ENCODE data around the gene MST1R.

MST1R gene

GRCh38 chr3:49869525-49870126 lies 34.0 kb downstream of the MST1R start, which contains the start of gene CAMKV:
Gene CAMKV, minus strand, starts transcription at chr3:49869906. Its CDS starts 7,518 bp downstream, at chr3:49862388.
- Histone ChIP-seq H3K27me3 (ENCODE audit: insufficient read depth, low read depth, severe bottlenecking) (no peaks in the 10 kb centered on the region), H3K36me3 (no peaks in the 10 kb centered on the region), H3K27ac (peak within 1 kb of the TSS; percentile 58), H3K9me3 (ENCODE audit: severe bottlenecking) (no peaks in the 10 kb centered on the region), H3K4me3 (ENCODE audit: low read depth, low read length) (peak within 1 kb of the TSS; percentile 67)
- peak; percentile 63 for DNase-seq
- TF ChIP-seq, protein P1, sequence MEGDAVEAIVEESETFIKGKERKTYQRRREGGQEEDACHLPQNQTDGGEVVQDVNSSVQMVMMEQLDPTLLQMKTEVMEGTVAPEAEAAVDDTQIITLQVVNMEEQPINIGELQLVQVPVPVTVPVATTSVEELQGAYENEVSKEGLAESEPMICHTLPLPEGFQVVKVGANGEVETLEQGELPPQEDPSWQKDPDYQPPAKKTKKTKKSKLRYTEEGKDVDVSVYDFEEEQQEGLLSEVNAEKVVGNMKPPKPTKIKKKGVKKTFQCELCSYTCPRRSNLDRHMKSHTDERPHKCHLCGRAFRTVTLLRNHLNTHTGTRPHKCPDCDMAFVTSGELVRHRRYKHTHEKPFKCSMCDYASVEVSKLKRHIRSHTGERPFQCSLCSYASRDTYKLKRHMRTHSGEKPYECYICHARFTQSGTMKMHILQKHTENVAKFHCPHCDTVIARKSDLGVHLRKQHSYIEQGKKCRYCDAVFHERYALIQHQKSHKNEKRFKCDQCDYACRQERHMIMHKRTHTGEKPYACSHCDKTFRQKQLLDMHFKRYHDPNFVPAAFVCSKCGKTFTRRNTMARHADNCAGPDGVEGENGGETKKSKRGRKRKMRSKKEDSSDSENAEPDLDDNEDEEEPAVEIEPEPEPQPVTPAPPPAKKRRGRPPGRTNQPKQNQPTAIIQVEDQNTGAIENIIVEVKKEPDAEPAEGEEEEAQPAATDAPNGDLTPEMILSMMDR (IDR thresholded peaks at IDR 0.05; ENCODE audit: low read depth, low read length), result no peak

- Histone ChIP-seq H3K36me3 (no peaks in the 10 kb centered on the region), H3K27ac (no peak overlapping the region; the same call in 1 of the 2 replicates), H3K4me3 (ENCODE audit: low read depth, low read length) (peak overlapping the region; percentile 67), H3K9me3 (ENCODE audit: severe bottlenecking) (no peaks in the 10 kb centered on the region), H3K27me3 (ENCODE audit: insufficient read depth, low read depth, severe bottlenecking) (no peaks in the 10 kb centered on the region)
- DNase-seq, result peak; percentile 24
- TF ChIP-seq, protein P1 (IDR thresholded peaks at IDR 0.05; ENCODE audit: low read depth, low read length), result no peak
Measured at GRCh38 chr3:49868862-49869466, 34.7 kb downstream of the MST1R start.

DNA sequence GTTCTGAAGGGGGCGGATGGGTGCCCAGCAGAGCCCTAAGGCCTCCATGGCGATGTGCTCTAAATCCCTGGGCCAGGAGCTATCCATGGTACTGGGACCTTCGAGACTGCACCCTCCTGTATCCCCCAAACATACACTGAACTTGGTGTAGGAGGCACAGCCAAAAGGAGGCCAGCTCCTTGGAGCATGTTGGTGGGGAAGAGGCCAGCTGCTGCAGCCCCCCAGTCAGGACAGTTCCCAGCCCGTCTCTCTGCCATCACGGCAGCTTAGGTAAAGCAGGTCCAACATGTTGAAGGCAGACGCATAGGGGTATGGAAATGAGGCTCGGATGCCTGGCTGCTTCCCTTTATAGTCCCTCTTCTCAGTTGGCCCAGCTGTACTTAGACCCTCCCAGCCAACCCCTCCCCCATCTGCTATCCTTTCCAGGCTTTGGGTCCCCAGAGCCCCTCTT lies 35.8 kb downstream of the MST1R start:
- Histone ChIP-seq H3K36me3 (no peaks in the 10 kb centered on the region), H3K27ac (no peak overlapping the region), H3K4me3 (ENCODE audit: low read depth, low read length) (no peak overlapping the region), H3K27me3 (ENCODE audit: insufficient read depth, low read depth, severe bottlenecking) (no peaks in the 10 kb centered on the region), H3K9me3 (ENCODE audit: severe bottlenecking) (no peaks in the 10 kb centered on the region)
- no peak for DNase-seq
- TF ChIP-seq, protein P1 (IDR thresholded peaks at IDR 0.05; ENCODE audit: low read depth, low read length), result no peak

DNA sequence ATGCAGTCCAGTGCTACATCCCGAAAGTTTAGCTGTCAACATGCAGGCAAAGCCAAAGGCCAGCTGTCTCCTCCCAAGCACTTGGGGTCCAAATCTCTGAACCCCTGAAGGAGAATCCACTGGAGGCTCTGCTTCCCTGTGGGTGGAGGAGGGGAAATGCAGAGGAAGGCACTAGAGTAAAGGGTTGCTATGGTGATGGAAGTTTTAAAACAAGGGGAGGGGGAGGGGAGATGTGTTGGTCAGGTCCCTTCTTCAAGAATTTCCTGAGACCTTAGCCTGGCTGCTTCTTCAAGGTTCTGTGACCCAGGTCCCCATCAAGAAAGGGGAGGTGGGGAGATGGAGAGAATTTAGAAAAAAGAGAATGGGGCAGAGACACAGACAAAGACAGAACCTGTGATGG lies 36.3 kb downstream of the MST1R start:
- Histone ChIP-seq H3K27me3 (ENCODE audit: insufficient read depth, low read depth, severe bottlenecking) (no peaks in the 10 kb centered on the region), H3K4me3 (ENCODE audit: low read depth, low read length) (no peak overlapping the region), H3K9me3 (ENCODE audit: severe bottlenecking) (no peaks in the 10 kb centered on the region), H3K36me3 (no peaks in the 10 kb centered on the region), H3K27ac (no peak overlapping the region)
- TF ChIP-seq, protein P1 (IDR thresholded peaks at IDR 0.05; ENCODE audit: low read depth, low read length), result no peak
- no peak for DNase-seq

GRCh38 chr3:49865198-49865784 lies 38.4 kb downstream of the MST1R start:
- H3K36me3 ChIP-seq, result peaks cover 5% of the 10 kb centered on the region
- no peak for DNase-seq
- H3K27ac ChIP-seq, result no peak overlapping the region
- no peaks in the 10 kb centered on the region for H3K9me3 ChIP-seq (ENCODE audit: severe bottlenecking)
- TF ChIP-seq, protein P1 (IDR thresholded peaks at IDR 0.05; ENCODE audit: low read depth, low read length), result no peak
- H3K4me3 ChIP-seq (ENCODE audit: low read depth, low read length), result no peak overlapping the region
- H3K27me3 ChIP-seq (ENCODE audit: insufficient read depth, low read depth, severe bottlenecking), result no peaks in the 10 kb centered on the region
